ENCODE results near the gene SLC41A3. TPM values are rescaled to one million over a fixed set of nuclear protein-coding genes. Genes with fewer than 3 reads are reported as not detected.

Gene SLC41A3
- total RNA-seq, 1 donor from 2014 or later: 38.6 TPM

- TF ChIP-seq, protein P1, sequence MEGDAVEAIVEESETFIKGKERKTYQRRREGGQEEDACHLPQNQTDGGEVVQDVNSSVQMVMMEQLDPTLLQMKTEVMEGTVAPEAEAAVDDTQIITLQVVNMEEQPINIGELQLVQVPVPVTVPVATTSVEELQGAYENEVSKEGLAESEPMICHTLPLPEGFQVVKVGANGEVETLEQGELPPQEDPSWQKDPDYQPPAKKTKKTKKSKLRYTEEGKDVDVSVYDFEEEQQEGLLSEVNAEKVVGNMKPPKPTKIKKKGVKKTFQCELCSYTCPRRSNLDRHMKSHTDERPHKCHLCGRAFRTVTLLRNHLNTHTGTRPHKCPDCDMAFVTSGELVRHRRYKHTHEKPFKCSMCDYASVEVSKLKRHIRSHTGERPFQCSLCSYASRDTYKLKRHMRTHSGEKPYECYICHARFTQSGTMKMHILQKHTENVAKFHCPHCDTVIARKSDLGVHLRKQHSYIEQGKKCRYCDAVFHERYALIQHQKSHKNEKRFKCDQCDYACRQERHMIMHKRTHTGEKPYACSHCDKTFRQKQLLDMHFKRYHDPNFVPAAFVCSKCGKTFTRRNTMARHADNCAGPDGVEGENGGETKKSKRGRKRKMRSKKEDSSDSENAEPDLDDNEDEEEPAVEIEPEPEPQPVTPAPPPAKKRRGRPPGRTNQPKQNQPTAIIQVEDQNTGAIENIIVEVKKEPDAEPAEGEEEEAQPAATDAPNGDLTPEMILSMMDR (IDR thresholded peaks at IDR 0.05; ENCODE audit: partially characterized antibody, unreplicated experiment): no peak
- Mint-ChIP-seq H3K9me3 (ENCODE audit: unreplicated experiment) (peaks cover 14% of the 10 kb centered on the region), H3K4me3 (ENCODE audit: unreplicated experiment) (no peak overlapping the region), H3K27ac (ENCODE audit: unreplicated experiment) (peak overlapping the region; percentile 11), H3K4me1 (ENCODE audit: low read depth, unreplicated experiment) (peaks cover 8% of the 10 kb centered on the region), H3K27me3 (ENCODE audit: unreplicated experiment) (peaks cover 4% of the 10 kb centered on the region), H3K36me3 (ENCODE audit: unreplicated experiment) (no peaks in the 10 kb centered on the region)
- DNase-seq: no peak
Measured at GRCh38 chr3:126127904-126128303, 44.0 kb upstream of the SLC41A3 start.

DNA sequence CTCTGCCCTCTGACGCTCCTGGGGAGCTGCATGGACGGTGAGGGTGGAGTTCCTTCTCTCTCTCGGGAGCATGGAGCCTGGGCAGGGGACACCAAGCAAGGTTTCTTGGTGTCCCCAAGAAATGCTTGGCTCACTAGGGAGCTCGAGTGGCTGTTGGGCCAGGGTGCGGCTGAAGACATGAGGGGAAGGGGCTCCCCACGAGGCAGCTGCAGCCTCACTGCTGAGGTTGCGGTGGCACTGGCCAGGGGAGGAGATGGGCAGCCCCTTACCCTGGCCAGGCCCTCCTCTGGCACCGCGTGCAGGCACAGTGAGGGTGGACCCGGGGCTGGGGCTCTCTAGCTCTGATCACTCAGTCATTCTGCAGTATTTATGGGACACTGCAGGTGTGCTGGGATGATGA, 43.5 kb upstream of the SLC41A3 start:
- H3K27ac Mint-ChIP-seq (ENCODE audit: unreplicated experiment): peak overlapping the region; percentile 11
- TF ChIP-seq, protein P1 (IDR thresholded peaks at IDR 0.05; ENCODE audit: partially characterized antibody, unreplicated experiment): no peak
- DNase-seq: no peak
- H3K27me3 Mint-ChIP-seq (ENCODE audit: unreplicated experiment): peaks cover 4% of the 10 kb centered on the region
- no peaks in the 10 kb centered on the region for H3K36me3 Mint-ChIP-seq (ENCODE audit: unreplicated experiment)
- no peak overlapping the region for H3K4me3 Mint-ChIP-seq (ENCODE audit: unreplicated experiment)
- H3K4me1 Mint-ChIP-seq (ENCODE audit: low read depth, unreplicated experiment): peaks cover 5% of the 10 kb centered on the region
- H3K9me3 Mint-ChIP-seq (ENCODE audit: unreplicated experiment): peaks cover 13% of the 10 kb centered on the region

- H3K27me3 Mint-ChIP-seq (ENCODE audit: unreplicated experiment): peaks cover 4% of the 10 kb centered on the region
- H3K4me3 Mint-ChIP-seq (ENCODE audit: unreplicated experiment): no peak overlapping the region
- TF ChIP-seq, protein P1 (IDR thresholded peaks at IDR 0.05; ENCODE audit: partially characterized antibody, unreplicated experiment): no peak
- no peak overlapping the region for H3K27ac Mint-ChIP-seq (ENCODE audit: unreplicated experiment)
- H3K9me3 Mint-ChIP-seq (ENCODE audit: unreplicated experiment): peaks cover 10% of the 10 kb centered on the region
- peaks cover 5% of the 10 kb centered on the region for H3K4me1 Mint-ChIP-seq (ENCODE audit: low read depth, unreplicated experiment)
- H3K36me3 Mint-ChIP-seq (ENCODE audit: unreplicated experiment): no peaks in the 10 kb centered on the region
- DNase-seq: no peak
Measured at GRCh38 chr3:126126811-126127431, 43.0 kb upstream of the SLC41A3 start.

DNA sequence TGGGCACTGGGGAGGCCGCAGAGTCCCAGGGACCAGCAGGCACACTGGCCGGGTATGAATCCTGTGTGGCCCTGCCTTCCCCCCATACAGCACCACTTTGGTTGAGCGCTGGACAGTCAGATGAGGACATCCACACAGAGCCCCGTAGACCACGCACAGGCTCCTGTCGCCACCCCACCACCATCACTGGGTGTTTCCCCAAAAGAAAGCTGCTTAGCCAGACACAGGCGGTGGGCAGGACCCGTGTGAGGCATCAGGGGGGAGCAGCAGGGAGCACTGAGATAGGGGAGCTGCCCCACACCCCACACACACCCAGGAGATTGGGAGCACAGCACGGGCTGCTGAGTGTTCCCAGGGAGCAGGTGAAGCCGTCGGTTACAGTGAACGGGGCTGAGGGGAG, 42.4 kb upstream of the SLC41A3 start:
- DNase-seq: no peak
- H3K9me3 Mint-ChIP-seq (ENCODE audit: unreplicated experiment): peaks cover 10% of the 10 kb centered on the region
- H3K4me1 Mint-ChIP-seq (ENCODE audit: low read depth, unreplicated experiment): peaks cover 5% of the 10 kb centered on the region
- H3K27ac Mint-ChIP-seq (ENCODE audit: unreplicated experiment): no peak overlapping the region
- TF ChIP-seq, protein P1 (IDR thresholded peaks at IDR 0.05; ENCODE audit: partially characterized antibody, unreplicated experiment): no peak
- no peaks in the 10 kb centered on the region for H3K36me3 Mint-ChIP-seq (ENCODE audit: unreplicated experiment)
- H3K27me3 Mint-ChIP-seq (ENCODE audit: unreplicated experiment): peaks cover 2% of the 10 kb centered on the region
- H3K4me3 Mint-ChIP-seq (ENCODE audit: unreplicated experiment): no peak overlapping the region

DNA sequence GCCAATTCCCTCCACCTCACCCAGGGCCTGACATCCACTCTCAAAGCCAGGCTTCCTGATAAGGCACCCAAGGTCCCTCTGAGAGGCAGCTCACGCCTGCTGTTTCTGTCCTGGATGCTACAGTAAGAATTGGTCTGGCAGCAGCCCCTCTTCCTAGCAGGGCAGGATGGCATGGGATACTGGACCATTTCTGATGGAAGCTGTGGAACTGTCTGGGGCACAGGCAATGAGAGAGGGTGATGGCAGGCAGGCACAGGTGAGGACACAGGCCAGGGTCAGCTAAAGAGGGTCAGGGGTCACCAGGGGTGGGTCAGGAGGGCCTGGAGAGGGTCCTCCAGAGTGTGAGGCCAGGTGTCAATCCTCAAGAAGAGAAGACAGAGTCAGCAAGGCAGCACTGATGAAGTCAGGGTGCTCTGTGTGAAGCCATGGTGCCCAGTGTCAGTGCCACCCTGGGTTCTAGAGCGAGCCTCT, 41.9 kb upstream of the SLC41A3 start:
- no peak overlapping the region for H3K27ac Mint-ChIP-seq (ENCODE audit: unreplicated experiment)
- TF ChIP-seq, protein P1 (IDR thresholded peaks at IDR 0.05; ENCODE audit: partially characterized antibody, unreplicated experiment): no peak
- peaks cover 10% of the 10 kb centered on the region for H3K9me3 Mint-ChIP-seq (ENCODE audit: unreplicated experiment)

More for the DNA sequence above, 41.9 kb upstream of the SLC41A3 start:
- Mint-ChIP-seq H3K4me3 (ENCODE audit: unreplicated experiment) (no peak overlapping the region), H3K27me3 (ENCODE audit: unreplicated experiment) (peaks cover 2% of the 10 kb centered on the region), H3K36me3 (ENCODE audit: unreplicated experiment) (no peaks in the 10 kb centered on the region), H3K4me1 (ENCODE audit: low read depth, unreplicated experiment) (peaks cover 5% of the 10 kb centered on the region)
- no peak for DNase-seq

Measured in glutamatergic neuron (in vitro differentiated cells).